HEK293T (cell line): ENCODE results near the gene FBXO31.
"Not testable (repeated sequence)": the region's sequence is repeated elsewhere in the genome, so short reads cannot be mapped to it uniquely, and the experiment has no call there.

Experiments used
- BHLHE40 ChIP-seq: fragments of 450-650 bp; IDR thresholded peaks from 2 replicates; pipeline ENCODE4 v1.6.1; 2016; ENCODE audit warnings: mild to moderate bottlenecking, moderate library complexity, borderline replicate concordance
- ELF4 ChIP-seq: fragments of 450-650 bp; IDR thresholded peaks from 2 replicates; pipeline ENCODE4 v1.6.1; 2017; ENCODE audit warnings: antibody characterized with exemption
- LEF1 ChIP-seq: fragments of 450-650 bp; IDR thresholded peaks from 2 replicates; pipeline ENCODE4 v1.6.1; 2017; ENCODE audit warnings: mild to moderate bottlenecking, borderline replicate concordance
- SP1 ChIP-seq: fragments of 450-650 bp; IDR thresholded peaks from 2 replicates; pipeline ENCODE4 v1.6.1; 2017
- TARDBP ChIP-seq: fragments of 450-650 bp; IDR thresholded peaks from 2 replicates; pipeline ENCODE4 v1.6.1; 2016

DNA sequence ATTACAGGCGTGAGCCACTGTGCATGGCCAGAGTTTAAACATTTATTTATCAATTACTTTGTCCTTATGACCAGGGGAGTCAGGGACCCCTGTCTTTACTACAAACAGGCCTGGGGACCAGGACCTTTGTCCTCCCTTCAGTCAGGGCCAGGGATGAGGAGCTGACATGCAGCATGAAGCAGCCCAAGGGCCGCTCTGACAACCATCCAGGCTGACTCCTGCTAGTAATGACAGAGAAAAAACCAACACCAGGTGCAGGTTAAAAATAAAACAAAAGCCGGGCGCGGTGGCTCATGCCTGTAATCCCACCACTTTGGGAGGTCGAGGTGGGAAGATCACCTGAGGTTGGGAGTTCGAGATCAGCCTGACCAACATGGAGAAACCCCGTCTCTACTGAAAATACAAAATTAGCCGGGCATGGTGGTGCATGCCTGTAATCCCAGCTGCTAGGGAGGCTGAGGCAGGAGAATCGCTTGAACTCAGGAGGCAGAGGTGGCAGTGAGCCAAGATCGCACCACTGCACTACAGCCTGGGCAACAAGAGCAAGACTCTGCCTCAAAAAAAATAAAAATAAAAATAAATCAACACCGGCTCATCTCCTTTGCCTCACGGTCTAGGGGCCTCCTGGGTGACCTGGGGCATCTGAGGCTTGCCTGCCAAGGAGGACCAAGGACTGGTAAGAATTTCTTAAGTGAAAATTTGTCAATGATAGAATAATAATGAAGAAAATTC, 20.6 kb downstream of the FBXO31 start:
- not testable (repeated sequence) for TF ChIP-seq SP1, BHLHE40, LEF1, TARDBP, ELF4
